ENCODE measurements around the gene GTF3C1.

- TF ChIP-seq EZH2phosphoT487 (IDR thresholded peaks at IDR 0.05; ENCODE audit: insufficient read depth, low read depth), result no peak
- TF ChIP-seq EZH2 (IDR thresholded peaks at IDR 0.05; ENCODE audit: insufficient read depth, poor library complexity, severe bottlenecking), result no peak
These were observed 18.4 kb upstream of the GTF3C1 start for GRCh38 chr16:27568077-27568476.
